Prostate gland (tissue), 2 donors: ENCODE data around the gene POMGNT2. TPM values are rescaled to one million over a fixed set of nuclear protein-coding genes. Genes with fewer than 3 reads are reported as not detected.

ENCODE experiments used
- DNase-seq: peaks from one replicate; pipeline ENCODE4 v3.0.0-alpha.2; 2019; ENCODE audit warnings: low spot score
- H3K27ac ChIP-seq, 2 donors: fragments of 200-600 bp; sonication (generic); 2 replicates each; pipeline ENCODE4 v1.5.1; 2017 to 2019
- H3K27me3 ChIP-seq: fragments of 200-600 bp; sonication (generic); replicated peaks from 2 replicates; pipeline ENCODE4 v1.5.1; 2019; ENCODE audit not compliant: insufficient read depth
- H3K36me3 ChIP-seq, 2 donors: fragments of 200-600 bp; sonication (generic); 1 replicate in 1 of 2; 2 replicates in 1 of 2; pipeline versions ENCODE4 v1.5.1 to v1.8.1; 2017 to 2019
- H3K4me1 ChIP-seq: fragments of 200-600 bp; sonication (generic); replicated peaks from 2 replicates; pipeline ENCODE4 v1.5.1; 2019
- H3K4me3 ChIP-seq, 2 donors: fragments of 200-600 bp; sonication (generic); 2 replicates each; pipeline ENCODE4 v1.5.1; 2017 to 2019
- H3K9me3 ChIP-seq: fragments of 200-600 bp; sonication (generic); 2 replicates; pipeline ENCODE4 v1.5.1; 2017
- POLR2A ChIP-seq: fragments of 450-650 bp; IDR thresholded peaks from one replicate; pipeline ENCODE4 v1.6.1; 2016; ENCODE audit warnings: antibody characterized with exemption, mild to moderate bottlenecking
- POLR2AphosphoS5 ChIP-seq: sonication (generic); formaldehyde crosslinking; IDR thresholded peaks from one replicate; pipeline ENCODE4 v1.6.1; 2017; ENCODE audit warnings: antibody characterized with exemption
- WGBS: methylation state at CpG from one replicate; pipeline ENCODE4 v1.1.5; 2018; 5-methylcytosine and 5-hydroxymethylcytosine counted together
- intact Hi-C: fragments of 100-400 bp; cut with DNase I; formaldehyde crosslinking; loops from one replicate; pipeline ENCODE4 v1.14.2; 2022
- total RNA-seq, 2 donors: library from RNA; depleted of rRNA; stranded (reverse); fragments of >200 nt; gene quantifications; one replicate each; pipeline ENCODE4 v1.1.0, GENCODE V29; 2016
- TF ChIP-seq, protein P1 (sequence below), 4 experiments: fragments of 200-600 bp in 2 of 4; fragments of 450-650 bp in 2 of 4; sonication (generic) in 2 of 4; IDR thresholded peaks; 1 replicate in 3 of 4; 2 replicates in 1 of 4; pipeline ENCODE4 v1.5.1; 2016 to 2019; ENCODE audit warnings: antibody characterized with exemption in 4 of 4, mild to moderate bottlenecking in 2 of 4, moderate library complexity in 2 of 4

Gene POMGNT2
- total RNA-seq, 2 donors from 2014 or later, result 20.7 to 46.5 TPM

DNA sequence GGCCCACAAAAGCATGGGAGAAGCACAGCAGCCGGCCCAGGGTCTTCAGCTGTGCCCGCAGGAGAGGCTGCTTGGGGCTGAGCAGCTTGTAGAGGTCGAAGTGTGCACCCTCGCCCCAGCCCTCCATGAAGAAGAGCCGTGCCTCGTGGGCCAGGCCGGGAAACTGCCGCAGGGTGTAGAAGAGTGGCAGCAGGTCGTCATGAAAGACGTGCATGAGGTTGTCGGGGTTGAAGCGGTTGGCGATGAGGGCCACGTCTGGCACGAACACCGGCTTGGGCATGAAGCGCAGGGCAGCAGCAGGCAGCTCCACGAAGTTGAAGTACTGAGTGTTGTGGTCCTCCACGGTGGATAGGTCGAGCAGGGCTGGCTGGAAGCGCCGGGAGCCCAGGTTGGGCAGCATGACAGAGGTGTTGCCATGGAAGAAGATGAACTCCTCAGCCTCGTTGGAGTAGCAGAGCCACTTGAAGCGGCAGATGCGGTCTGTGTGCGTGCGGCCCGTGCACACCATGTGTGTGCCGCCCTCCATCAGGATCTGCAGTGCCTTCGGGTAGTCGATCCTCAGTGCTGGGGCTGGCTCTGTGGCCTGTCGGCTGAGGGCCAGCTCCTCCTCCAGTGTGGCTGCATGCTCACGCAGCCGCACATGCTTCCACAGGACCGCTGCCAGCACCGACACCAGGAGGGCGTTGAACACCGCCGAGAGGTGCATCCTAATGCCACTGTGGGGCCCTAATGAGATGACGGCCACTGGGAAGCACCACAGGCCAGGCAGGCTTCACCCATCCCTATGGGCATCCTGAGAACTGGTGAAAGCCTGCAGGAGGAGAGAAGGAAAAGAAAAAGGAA is 24.9 kb downstream of the POMGNT2 start:
- peaks cover 0 to 5% of the 10 kb centered on the region in 2 donors for H3K36me3 ChIP-seq
- no peaks in the 10 kb centered on the region for H3K4me1 ChIP-seq
- 97% methylated on average over 40 of the region's 40 CpGs for WGBS
- H3K27me3 ChIP-seq, result no peaks in the 10 kb centered on the region
- no peak overlapping the region for H3K27ac ChIP-seq
- TF ChIP-seq POLR2A (no peak), POLR2AphosphoS5 (no peak)
- TF ChIP-seq, protein P1, sequence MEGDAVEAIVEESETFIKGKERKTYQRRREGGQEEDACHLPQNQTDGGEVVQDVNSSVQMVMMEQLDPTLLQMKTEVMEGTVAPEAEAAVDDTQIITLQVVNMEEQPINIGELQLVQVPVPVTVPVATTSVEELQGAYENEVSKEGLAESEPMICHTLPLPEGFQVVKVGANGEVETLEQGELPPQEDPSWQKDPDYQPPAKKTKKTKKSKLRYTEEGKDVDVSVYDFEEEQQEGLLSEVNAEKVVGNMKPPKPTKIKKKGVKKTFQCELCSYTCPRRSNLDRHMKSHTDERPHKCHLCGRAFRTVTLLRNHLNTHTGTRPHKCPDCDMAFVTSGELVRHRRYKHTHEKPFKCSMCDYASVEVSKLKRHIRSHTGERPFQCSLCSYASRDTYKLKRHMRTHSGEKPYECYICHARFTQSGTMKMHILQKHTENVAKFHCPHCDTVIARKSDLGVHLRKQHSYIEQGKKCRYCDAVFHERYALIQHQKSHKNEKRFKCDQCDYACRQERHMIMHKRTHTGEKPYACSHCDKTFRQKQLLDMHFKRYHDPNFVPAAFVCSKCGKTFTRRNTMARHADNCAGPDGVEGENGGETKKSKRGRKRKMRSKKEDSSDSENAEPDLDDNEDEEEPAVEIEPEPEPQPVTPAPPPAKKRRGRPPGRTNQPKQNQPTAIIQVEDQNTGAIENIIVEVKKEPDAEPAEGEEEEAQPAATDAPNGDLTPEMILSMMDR (IDR thresholded peaks at IDR 0.05), result no peak
- no peak overlapping the region for H3K4me3 ChIP-seq
- intact Hi-C loops, result no loop called here
- no peaks in the 10 kb centered on the region for H3K9me3 ChIP-seq
- DNase-seq, result no peak

DNA sequence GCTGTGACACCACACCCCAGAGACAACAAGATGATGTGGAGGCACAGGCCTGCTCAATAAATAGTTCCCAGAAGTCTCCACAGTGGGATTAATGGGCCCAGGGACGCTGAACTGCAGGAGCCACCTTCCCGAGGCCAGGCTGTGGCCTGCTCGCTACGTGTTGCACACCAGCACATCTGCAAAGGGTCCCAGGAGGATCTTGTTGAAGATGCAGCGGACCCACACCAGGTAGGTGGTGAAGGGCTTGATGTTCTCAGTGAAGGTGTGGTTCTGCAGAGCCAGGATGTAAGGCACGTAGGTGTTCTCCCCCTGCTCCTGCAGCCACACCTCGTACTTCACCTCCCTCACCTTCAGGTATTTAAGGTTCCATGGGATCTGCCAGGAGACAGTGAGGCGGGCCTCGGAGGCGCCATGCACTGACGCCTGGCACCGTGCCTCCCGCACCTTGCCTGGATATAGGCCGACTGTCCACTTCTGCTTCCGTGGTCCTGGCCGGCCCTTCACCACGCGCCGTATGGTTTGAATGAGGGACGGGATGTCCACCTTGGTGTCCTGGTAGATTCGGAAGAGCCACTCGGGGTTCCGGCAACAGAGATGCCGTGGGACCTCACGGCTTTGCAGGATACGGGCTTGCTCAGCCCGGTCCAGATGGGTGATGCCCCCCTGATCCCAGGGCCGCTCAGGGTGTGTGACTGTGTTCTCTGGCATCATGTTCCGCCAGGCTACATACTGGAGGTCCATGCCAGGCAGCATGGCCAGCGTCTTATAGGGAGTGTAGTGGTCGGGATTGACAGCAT is 26.1 kb downstream of the POMGNT2 start:
- TF ChIP-seq, protein P1 (IDR thresholded peaks at IDR 0.05), result no peak
- TF ChIP-seq POLR2AphosphoS5 (no peak), POLR2A (no peak)
- Histone ChIP-seq H3K27ac (no peak overlapping the region), H3K36me3 (peaks cover 0 to 5% of the 10 kb centered on the region in 2 donors), H3K27me3 (no peaks in the 10 kb centered on the region), H3K4me1 (no peaks in the 10 kb centered on the region), H3K4me3 (no peak overlapping the region), H3K9me3 (no peaks in the 10 kb centered on the region)
- intact Hi-C loops, result no loop called here
- 93% methylated on average over 31 of the region's 31 CpGs for WGBS
- DNase-seq, result no peak

DNA sequence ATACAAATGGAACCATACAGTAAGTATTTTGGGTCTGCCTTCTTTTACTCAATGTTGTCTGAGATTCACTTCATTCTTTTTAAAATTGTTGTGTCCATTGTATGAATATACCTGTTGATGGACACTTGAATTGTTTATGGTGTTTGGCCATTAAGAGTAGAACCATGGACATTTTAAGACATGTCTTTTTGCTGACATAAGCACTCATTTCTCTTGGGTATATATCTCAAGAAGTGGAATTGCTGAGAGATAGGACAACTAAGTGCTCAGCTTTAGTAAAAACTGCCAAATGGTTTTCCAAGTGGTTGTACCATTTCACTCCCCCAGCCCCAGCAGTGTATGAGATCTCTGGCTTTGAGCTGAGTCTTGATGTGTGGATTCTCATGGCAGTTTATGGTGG is 28.2 kb downstream of the POMGNT2 start:
- Histone ChIP-seq H3K36me3 (peaks cover 0 to 5% of the 10 kb centered on the region in 2 donors), H3K4me3 (no peak overlapping the region), H3K4me1 (no peaks in the 10 kb centered on the region), H3K27ac (no peak overlapping the region), H3K9me3 (no peaks in the 10 kb centered on the region), H3K27me3 (no peaks in the 10 kb centered on the region)
- TF ChIP-seq, protein P1 (IDR thresholded peaks at IDR 0.05), result no peak
- TF ChIP-seq POLR2A, result no peak
- no peak for TF ChIP-seq POLR2AphosphoS5
- no peak for DNase-seq
- intact Hi-C loops, result no loop called here

DNA sequence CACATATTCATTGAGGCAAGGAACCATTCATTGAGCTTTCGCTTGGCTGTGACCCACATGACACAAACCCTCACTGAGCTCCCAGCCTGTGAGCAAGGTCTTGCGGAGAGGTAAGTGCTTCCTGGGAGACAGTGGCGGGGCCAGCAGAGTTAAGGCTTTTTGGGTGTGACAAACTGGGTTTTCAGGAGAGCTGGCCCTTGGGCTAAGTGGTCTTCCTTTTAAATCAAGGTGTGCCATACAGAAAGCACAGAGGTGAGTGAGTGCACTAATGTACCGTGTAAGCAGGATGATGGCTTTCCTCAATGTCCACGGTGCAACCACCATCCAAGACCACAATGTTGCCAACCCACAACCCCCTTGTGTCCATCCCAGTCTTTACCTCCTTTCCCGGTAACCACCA is 28.6 kb downstream of the POMGNT2 start:
- intact Hi-C loops, result no loop called here
- peaks cover 0 to 5% of the 10 kb centered on the region in 2 donors for H3K36me3 ChIP-seq
- H3K27ac ChIP-seq, result no peak overlapping the region
- H3K9me3 ChIP-seq, result no peaks in the 10 kb centered on the region
- H3K4me1 ChIP-seq, result no peaks in the 10 kb centered on the region
- no peak overlapping the region for H3K4me3 ChIP-seq
- WGBS, result 98% methylated on average over 6 of the region's 6 CpGs
- no peaks in the 10 kb centered on the region for H3K27me3 ChIP-seq
- no peak for DNase-seq
- TF ChIP-seq POLR2AphosphoS5 (no peak), POLR2A (no peak)
- TF ChIP-seq, protein P1 (IDR thresholded peaks at IDR 0.05), result no peak
